SK-N-MC (cell line): ENCODE results near the gene CSRP1.

Experiments used
- DNase-seq: peaks from one replicate; pipeline ENCODE4 v3.0.0-alpha.2; 2011; ENCODE audit warnings: low read depth, low spot score
- H3K27ac ChIP-seq: fragments of 200-600 bp; sonication (generic); 2 replicates; pipeline ENCODE4 v1.5.1; 2016; ENCODE audit warnings: mixed run types
- H3K36me3 ChIP-seq: fragments of 200-600 bp; sonication (generic); 2 replicates; pipeline ENCODE4 v1.6.1; 2017; ENCODE audit warnings: antibody characterized with exemption, low read length, mixed read lengths; ENCODE audit not compliant: insufficient read depth
- H3K4me3 ChIP-seq: fragments of 200-600 bp; sonication (generic); 2 replicates; pipeline ENCODE4 v1.5.1; 2016
- H3K9ac ChIP-seq: fragments of 200-600 bp; sonication (generic); 2 replicates; pipeline ENCODE4 v1.8.0; 2017; ENCODE audit warnings: mixed run types, mixed read lengths; ENCODE audit not compliant: insufficient read length
- H3K9me3 ChIP-seq: fragments of 200-600 bp; sonication (generic); 2 replicates; pipeline ENCODE4 v1.6.1; 2017; ENCODE audit warnings: low read depth, mild to moderate bottlenecking, antibody characterized with exemption, low read length, moderate library complexity, mixed read lengths
- EZH2 ChIP-seq: fragments of 200-600 bp; sonication (generic); IDR thresholded peaks from one replicate; pipeline ENCODE4 v1.6.1; 2017; ENCODE audit warnings: antibody characterized with exemption
- FOXP2 ChIP-seq: optimal IDR thresholded peaks from 2 replicates; pipeline ENCODE3; 2011; ENCODE audit warnings: mild to moderate bottlenecking, moderate library complexity; ENCODE audit not compliant: insufficient read depth; ENCODE audit errors: extremely low read length, control extremely low read depth
- POLR2AphosphoS5 ChIP-seq: IDR thresholded peaks from 2 replicates; pipeline ENCODE4 v1.6.1; 2012; ENCODE audit warnings: mild to moderate bottlenecking, low read depth, low read length, borderline replicate concordance

The CSRP1 gene

DNA sequence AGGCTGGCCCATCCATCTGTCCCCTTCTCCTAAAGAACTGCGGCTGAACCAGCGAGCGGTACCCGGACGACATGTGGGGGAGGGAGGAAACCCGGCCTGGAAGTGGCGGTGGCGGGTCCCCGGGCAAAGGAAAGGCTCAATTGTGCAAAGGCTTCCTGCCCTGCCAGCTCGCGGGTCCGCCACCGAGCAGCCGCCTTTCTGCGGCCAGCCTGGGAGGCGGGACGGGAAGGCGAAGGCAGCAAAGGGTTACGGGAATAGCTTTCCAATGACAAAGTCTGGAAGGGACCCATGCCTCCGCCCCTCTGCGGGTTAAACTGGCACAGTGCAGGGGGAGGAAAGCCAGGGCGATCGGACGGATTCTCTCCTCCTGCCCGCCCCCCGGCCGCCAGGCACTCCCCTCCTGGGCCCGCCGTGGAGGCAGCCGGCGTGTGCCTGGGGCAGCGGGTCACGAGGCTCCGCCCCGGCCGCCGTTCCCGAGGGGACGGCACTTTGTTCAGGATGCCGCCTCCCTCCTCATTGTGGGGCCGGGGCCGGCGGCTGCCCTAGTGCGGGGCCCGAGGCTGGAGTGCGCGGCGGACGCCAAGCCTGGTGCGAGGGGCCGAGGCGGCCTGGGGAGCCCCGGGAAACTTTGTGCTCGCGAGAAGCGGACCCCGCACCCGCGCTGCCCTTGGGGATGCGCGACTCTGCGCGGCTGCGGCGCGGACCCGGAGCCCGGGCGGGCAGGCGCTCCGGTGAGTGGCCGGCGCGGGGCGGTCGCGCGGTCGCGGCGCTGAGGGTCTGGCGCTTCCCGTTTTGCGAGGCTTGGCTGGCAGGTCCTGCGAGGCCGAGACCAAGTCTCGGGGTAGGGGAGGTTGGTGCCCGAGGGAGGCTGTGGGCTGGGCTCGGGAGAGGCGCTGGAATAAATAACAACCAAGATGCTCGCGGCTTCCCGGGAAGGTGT lies 32.0 kb upstream of the CSRP1 start, which contains the start of gene NAV1:
Gene NAV1, plus strand, starts transcription at position 516 of the 940 bp plus-strand sequence. CDS start 83,758 bp downstream, outside the sequence.
- Histone ChIP-seq H3K9me3 (no peaks in the 10 kb centered on the region), H3K4me3 (peak within 1 kb of the TSS; percentile 95), H3K36me3 (no peaks in the 10 kb centered on the region), H3K27ac (peak within 1 kb of the TSS; percentile 93), H3K9ac (peak within 1 kb of the TSS; percentile 74)
- TF ChIP-seq FOXP2 (no peak), EZH2 (no peak), POLR2AphosphoS5 (no peak)
- no peak for DNase-seq

DNA sequence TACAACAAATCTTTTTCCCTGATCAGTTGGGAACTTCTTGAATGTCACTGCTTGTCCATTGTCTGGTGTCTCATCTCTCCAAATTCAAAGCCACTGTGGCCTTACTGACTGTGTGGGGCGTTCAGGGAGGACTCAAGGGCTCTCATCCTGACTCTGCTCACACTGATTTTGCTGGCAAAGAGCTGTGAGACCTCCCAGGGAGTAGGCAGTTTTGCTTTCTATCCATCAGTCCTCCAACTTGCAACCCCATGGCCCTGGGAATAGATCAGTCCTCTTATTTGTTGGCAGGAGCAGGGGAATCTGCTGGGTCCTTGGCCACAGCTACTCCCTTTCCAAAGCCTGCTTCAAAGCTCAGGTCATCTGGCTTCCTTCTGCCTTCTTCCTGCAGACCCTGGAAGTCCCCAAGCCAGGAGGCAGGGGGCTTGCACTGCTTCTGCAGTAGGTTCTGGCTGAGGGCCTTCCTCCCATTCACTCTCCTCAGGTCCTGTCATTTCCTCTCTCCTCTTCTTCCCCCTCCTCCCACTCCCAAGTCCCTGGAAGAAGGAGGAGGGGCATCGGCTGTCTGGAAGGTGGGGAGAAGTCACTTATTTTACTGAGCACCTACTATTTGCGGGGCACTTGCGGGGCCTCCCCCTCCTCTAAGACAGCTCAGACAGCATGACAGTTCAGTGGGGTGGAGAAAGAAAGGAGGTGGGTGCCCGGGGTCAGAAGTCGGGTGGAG lies 31.1 kb upstream of the CSRP1 start:
- Histone ChIP-seq H3K9ac (peak overlapping the region; percentile 74), H3K27ac (no peak overlapping the region), H3K9me3 (no peaks in the 10 kb centered on the region), H3K4me3 (peak overlapping the region; percentile 95), H3K36me3 (no peaks in the 10 kb centered on the region)
- no peak for TF ChIP-seq FOXP2
- no peak for TF ChIP-seq EZH2
- TF ChIP-seq POLR2AphosphoS5, result no peak
- no peak for DNase-seq

DNA sequence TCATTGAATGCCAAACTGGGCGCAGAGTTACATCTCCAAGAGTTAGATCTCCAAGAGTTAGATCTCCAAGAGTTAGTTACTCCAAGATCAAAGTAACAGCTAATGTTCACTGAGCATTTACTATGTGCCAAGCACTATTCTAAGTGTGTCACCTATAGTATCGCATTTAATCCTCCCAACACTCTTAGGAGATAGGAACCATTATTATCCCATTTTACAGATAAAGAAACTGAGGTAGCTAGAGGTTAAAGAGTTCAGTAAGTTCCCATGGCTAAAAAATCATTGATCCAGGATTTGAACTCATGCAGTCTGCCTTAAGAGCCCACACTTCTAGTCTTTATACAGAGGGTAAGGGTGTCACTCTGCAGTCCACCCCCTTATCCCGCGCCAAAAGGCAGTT lies 30.5 kb upstream of the CSRP1 start:
- Histone ChIP-seq H3K36me3 (no peaks in the 10 kb centered on the region), H3K4me3 (no peak overlapping the region), H3K9ac (no peak overlapping the region), H3K27ac (no peak overlapping the region), H3K9me3 (no peaks in the 10 kb centered on the region)
- no peak for DNase-seq
- TF ChIP-seq FOXP2, result no peak

DNA sequence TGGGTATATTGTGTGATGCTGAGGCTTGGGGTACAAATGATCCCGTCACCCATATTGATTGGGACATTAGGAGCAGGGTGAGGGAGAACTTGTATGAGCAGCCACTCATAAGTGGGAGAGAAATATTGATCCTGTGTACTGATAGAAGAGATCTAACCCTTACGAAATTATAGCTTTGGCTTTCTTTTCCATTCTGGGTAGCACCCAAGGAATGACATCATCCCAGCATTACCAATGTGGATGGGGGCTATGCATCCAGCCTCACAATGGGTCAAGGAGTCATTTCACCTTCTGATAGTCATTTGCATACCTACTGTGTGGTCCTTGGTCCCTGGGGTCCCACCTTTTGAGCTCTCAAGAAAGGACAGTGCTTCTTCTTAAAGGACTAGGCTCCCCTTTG lies 30.1 kb upstream of the CSRP1 start:
- H3K27ac ChIP-seq, result no peak overlapping the region
- no peak for TF ChIP-seq EZH2
- no peak for TF ChIP-seq POLR2AphosphoS5
- TF ChIP-seq FOXP2, result no peak
- no peaks in the 10 kb centered on the region for H3K9me3 ChIP-seq
- H3K36me3 ChIP-seq, result no peaks in the 10 kb centered on the region
- H3K4me3 ChIP-seq, result no peak overlapping the region
- no peak overlapping the region for H3K9ac ChIP-seq
- no peak for DNase-seq

DNA sequence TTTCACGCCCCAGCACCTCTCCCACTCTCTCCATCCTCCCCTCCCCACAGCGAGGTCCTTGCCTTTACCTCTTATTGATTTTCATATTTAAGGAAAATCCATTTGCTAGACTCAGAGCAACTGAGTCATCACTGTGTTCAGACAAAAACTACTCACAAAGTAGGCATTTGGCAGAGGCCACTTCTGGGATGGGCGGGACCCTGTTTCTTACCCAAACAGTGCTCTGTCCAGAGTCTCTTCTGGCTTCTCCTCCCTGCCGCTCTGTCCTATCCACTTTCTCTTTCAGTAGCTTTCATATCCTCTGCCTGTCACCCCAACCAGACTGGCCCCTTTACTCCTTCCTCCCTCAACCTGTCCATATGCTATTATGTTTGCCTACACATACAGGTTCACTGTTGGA lies 29.6 kb upstream of the CSRP1 start:
- H3K27ac ChIP-seq, result no peak overlapping the region
- no peaks in the 10 kb centered on the region for H3K9me3 ChIP-seq
- H3K4me3 ChIP-seq, result no peak overlapping the region
- H3K36me3 ChIP-seq, result no peaks in the 10 kb centered on the region
- DNase-seq, result no peak
- no peak overlapping the region for H3K9ac ChIP-seq
- no peak for TF ChIP-seq POLR2AphosphoS5
- no peak for TF ChIP-seq FOXP2
- TF ChIP-seq EZH2, result no peak

DNA sequence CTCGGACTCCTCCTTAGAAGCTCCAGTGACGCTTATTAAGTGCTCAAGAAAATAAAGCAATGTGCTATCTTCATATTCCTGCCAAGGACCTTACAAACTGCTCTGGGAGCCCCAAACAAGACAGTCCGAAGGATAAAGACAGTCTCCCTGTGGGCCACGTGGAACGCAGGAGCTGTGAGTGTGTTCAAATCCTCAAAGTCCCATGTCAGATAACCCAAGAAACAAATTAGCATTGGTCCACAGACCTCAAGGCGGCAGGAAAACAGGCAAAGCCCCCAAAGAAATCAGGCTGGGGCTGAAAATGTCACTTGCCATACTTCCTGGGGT lies 29.0 kb upstream of the CSRP1 start:
- Histone ChIP-seq H3K4me3 (no peak overlapping the region), H3K9ac (no peak overlapping the region), H3K27ac (no peak overlapping the region), H3K9me3 (no peaks in the 10 kb centered on the region), H3K36me3 (no peaks in the 10 kb centered on the region)
- no peak for DNase-seq
- TF ChIP-seq POLR2AphosphoS5, result no peak
- no peak for TF ChIP-seq FOXP2

DNA sequence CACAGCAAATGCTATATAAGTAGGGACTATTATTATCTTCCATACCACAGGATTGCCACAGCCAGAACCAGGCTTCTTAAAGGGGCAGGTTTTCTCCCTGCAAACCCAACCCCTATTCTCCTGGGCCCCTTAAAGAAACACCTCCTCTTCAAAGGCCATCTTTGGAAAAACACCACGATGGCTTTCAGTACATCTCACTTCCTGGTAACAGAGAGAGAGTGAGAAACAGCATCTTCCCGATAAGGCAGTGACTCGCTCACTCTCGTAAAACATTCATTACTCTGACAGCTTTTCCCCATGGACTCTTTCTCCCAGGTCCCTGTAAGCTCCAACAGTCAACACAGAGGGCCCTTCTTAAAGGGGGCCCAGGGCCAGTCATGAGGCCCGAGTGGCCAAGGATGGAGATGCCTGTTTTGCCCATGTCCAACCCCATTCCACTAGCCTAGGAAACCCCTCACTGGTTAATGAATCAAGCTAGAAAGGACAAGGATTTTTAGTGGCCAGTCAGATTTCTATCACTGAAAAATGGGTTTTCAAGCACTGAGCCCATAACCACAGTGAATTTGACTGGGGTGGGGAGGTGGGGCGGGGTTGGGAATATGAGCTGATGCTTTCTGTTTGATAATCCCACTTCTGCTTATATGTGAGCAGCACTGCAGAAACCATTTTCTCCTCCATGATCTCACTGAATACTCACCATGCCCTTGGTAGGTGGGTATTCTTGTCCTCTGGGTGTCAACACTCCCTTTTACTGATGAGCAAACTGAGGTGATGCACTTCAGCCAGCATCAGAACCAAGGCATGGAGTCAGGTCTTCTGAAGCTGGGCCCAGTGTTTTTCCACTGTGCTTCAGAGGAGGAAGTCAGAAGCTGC lies 28.4 kb upstream of the CSRP1 start:
- Histone ChIP-seq H3K9me3 (no peaks in the 10 kb centered on the region), H3K27ac (no peak overlapping the region), H3K4me3 (no peak overlapping the region), H3K36me3 (no peaks in the 10 kb centered on the region), H3K9ac (no peak overlapping the region)
- no peak for TF ChIP-seq POLR2AphosphoS5
- no peak for TF ChIP-seq FOXP2
- no peak for TF ChIP-seq EZH2
- no peak for DNase-seq

DNA sequence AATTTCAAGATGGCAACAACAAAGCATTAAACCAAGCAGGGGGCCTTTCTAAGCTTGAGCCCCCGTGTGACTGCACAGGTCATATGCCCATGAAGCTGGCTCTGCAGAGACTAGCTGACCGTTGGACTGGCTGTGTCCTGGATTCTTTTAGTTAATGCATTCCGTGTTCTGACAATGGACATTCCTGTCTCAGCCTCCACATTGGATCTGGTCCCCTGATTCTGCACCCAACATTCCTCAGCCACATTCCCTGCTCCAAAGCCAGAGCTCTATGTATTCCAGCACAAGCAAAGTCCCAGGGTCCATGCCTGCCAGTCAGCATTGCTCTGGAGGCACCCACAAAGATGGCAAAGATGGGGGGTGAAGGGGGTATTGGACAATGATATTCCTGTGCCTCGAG lies 26.9 kb upstream of the CSRP1 start:
- no peak for DNase-seq
- no peak overlapping the region for H3K27ac ChIP-seq
- no peak overlapping the region for H3K4me3 ChIP-seq
- TF ChIP-seq EZH2 (no peak), FOXP2 (no peak), POLR2AphosphoS5 (no peak)
- no peaks in the 10 kb centered on the region for H3K9me3 ChIP-seq
- H3K36me3 ChIP-seq, result no peaks in the 10 kb centered on the region
- H3K9ac ChIP-seq, result no peak overlapping the region
